HepG2 (cell line): ENCODE data around the gene HES7. TPM values are rescaled to one million over a fixed set of nuclear protein-coding genes. Genes with fewer than 3 reads are reported as not detected.

Experiments used
- ARID4A ChIP-seq: sonication (generic); formaldehyde crosslinking; IDR thresholded peaks from 2 replicates; pipeline ENCODE4 v1.5.0; 2020; ENCODE audit warnings: mild to moderate bottlenecking, missing genetic modification reagents, borderline replicate concordance
- GMEB2 ChIP-seq: IDR thresholded peaks from 2 replicates; pipeline ENCODE4 v1.6.1; 2016; ENCODE audit warnings: missing biosample characterization, missing genetic modification reagents, low read depth
- PHF5A ChIP-seq: IDR thresholded peaks from one replicate; pipeline ENCODE4 v1.6.1; 2018; ENCODE audit warnings: low read depth, missing genetic modification reagents; ENCODE audit not compliant: unreplicated experiment
- PRMT3 ChIP-seq: sonication (generic); formaldehyde crosslinking; IDR thresholded peaks from 2 replicates; pipeline ENCODE4 v1.8.1; 2022; ENCODE audit warnings: low read depth, mild to moderate bottlenecking, moderate library complexity, missing genetic modification reagents, borderline replicate concordance
- RFX1 ChIP-seq: fragments of 450-650 bp; IDR thresholded peaks from 2 replicates; pipeline ENCODE4 v1.6.1; 2017
- SYNCRIP ChIP-seq: fragments of 200-400 bp; formaldehyde crosslinking; IDR thresholded peaks from 2 replicates; pipeline ENCODE4 v1.6.1; 2018; ENCODE audit warnings: mild to moderate bottlenecking, low read depth, low read length; ENCODE audit not compliant: insufficient read depth
- ZBTB34 ChIP-seq: sonication (generic); formaldehyde crosslinking; IDR thresholded peaks from 2 replicates; pipeline ENCODE4 v1.8.0; 2022; ENCODE audit warnings: mild to moderate bottlenecking, missing genetic modification reagents
- ZHX2 ChIP-seq, 2 experiments: sonication (generic) in 1 of 2; formaldehyde crosslinking in 1 of 2; IDR thresholded peaks; 2 replicates each; pipeline versions ENCODE4 v1.6.1 to v1.9.0; 2014 to 2022; ENCODE audit warnings: antibody characterized with exemption in 1 of 2, borderline replicate concordance in 1 of 2, inconsistent platforms in 1 of 2, low read depth in 1 of 2, missing genetic modification reagents in 1 of 2
- ZNF317 ChIP-seq: sonication (generic); formaldehyde crosslinking; IDR thresholded peaks from 2 replicates; pipeline ENCODE4 v1.5.0; 2020; ENCODE audit warnings: mild to moderate bottlenecking, missing genetic modification reagents
- ZNF513 ChIP-seq: sonication (generic); formaldehyde crosslinking; conservative IDR thresholded peaks from 2 replicates; pipeline ENCODE4 v1.5.0; 2020; ENCODE audit warnings: missing genetic modification reagents
- ZNF557 ChIP-seq: sonication (generic); formaldehyde crosslinking; IDR thresholded peaks from 2 replicates; pipeline ENCODE4 v1.4.0; 2020; ENCODE audit warnings: missing genetic modification reagents
- ZNF883 ChIP-seq: sonication (generic); formaldehyde crosslinking; IDR thresholded peaks from 2 replicates; pipeline ENCODE4 v1.5.1; 2020; ENCODE audit warnings: mild to moderate bottlenecking, missing genetic modification reagents; ENCODE audit errors: not compliant biosample characterization
- polyA plus RNA-seq, 8 experiments: library from polyadenylated mRNA; depleted of rRNA in 3 of 8; stranded (reverse) in 7 of 8; unstranded in 1 of 8; fragments of >200 nt; fragmentation: Illumina TruSeq in 4 of 8; extraction: Trizol in 4 of 8; gene quantifications; 2 replicates each; pipeline versions ENCODE4 v1.2.1 to v1.2.3, GENCODE V29; 2011 to 2016; ENCODE audit warnings: low read depth in 4 of 8, missing spikeins in 1 of 8, mixed read lengths in 1 of 8; ENCODE audit not compliant: insufficient read depth in 1 of 8
- total RNA-seq, 5 experiments: library from RNA; depleted of rRNA; stranded (reverse); fragments of >200 nt; fragmentation: Illumina TruSeq; extraction: Trizol; gene quantifications; 2 replicates each; pipeline ENCODE4 v1.2.3, GENCODE V29; 2016; ENCODE audit warnings: low read depth in 1 of 5

Gene HES7
- total and polyA plus RNA-seq, 2 of the 13 experiments (the other 11 are each of a cell fraction or from before 2014, with no cell fraction given): not detected

GRCh38 chr17:8163978-8164814 lies 40.3 kb upstream of the HES7 start (continued):
- no peak for TF ChIP-seq ZBTB34
- no peak for TF ChIP-seq RFX1
- TF ChIP-seq PHF5A (CRISPR knock-in tag): no peak
- no peak for TF ChIP-seq ZNF883 (CRISPR knock-in tag)
- no peak for TF ChIP-seq GMEB2 (CRISPR knock-in tag)
- TF ChIP-seq ARID4A (CRISPR knock-in tag): peak; percentile 7
- no peak for TF ChIP-seq PRMT3 (CRISPR knock-in tag)
- TF ChIP-seq SYNCRIP: no peak
- no peak for TF ChIP-seq ZNF513 (CRISPR knock-in tag)
- TF ChIP-seq ZNF317 (CRISPR knock-in tag): no peak
- TF ChIP-seq ZNF557 (CRISPR knock-in tag): no peak
- TF ChIP-seq ZHX2 (IDR thresholded peaks at IDR 0.05; ENCODE audit: low read depth): no peak; the same call in 1 of the 2 replicates
- TF ChIP-seq ZHX2 (CRISPR knock-in tag; IDR thresholded peaks at IDR 0.05; ENCODE audit: borderline replicate concordance): no peak
